B cell (primary cell): ENCODE results near the gene PA2G4. TPM values are rescaled to one million over a fixed set of nuclear protein-coding genes. Genes with fewer than 3 reads are reported as not detected.
A peak's percentile ranks its signal among the peaks of the same experiment; 100 is the strongest.

Experiments used
- ATAC-seq: fragments of 200-7000 bp; cut with Tn5 transposase; one replicate; pipeline ENCODE4 v1.10.0; 2021; ENCODE audit warnings: low read depth, mild to moderate bottlenecking, moderate number of reproducible peaks, moderate library complexity
- CTCF ChIA-PET: fragments of 350-600 bp; sonication (Branson Sonifier 250); formaldehyde crosslinking; loops from one replicate; lab custom pipeline; 2021; ENCODE audit warnings: antibody characterized with exemption, inconsistent platforms; lab: Charles Lee
- POLR2A ChIA-PET: fragments of 350-600 bp; sonication (Branson Sonifier 250); formaldehyde crosslinking; loops from one replicate; lab custom pipeline; 2021; ENCODE audit warnings: antibody characterized with exemption; lab: Charles Lee
- DNase-seq: peaks from one replicate; pipeline ENCODE4 v3.0.0; 2013
- H2AFZ ChIP-seq: 2 replicates; pipeline ENCODE4 v1.6.1; 2012; ENCODE audit warnings: mild to moderate bottlenecking, low read depth, low read length; ENCODE audit not compliant: insufficient read depth, poor library complexity, severe bottlenecking
- H3K27ac ChIP-seq, 2 donors: 1 replicate in 1 of 2; 2 replicates in 1 of 2; pipeline ENCODE4 v1.5.1; 2012 to 2013; ENCODE audit warnings: low read length in 2 of 2, mild to moderate bottlenecking in 2 of 2, moderate library complexity in 1 of 2
- H3K27me3 ChIP-seq, 4 experiments: fragments of 200-600 bp in 1 of 4; sonication (generic) in 1 of 4; replicated peaks in 1 of 4; 1 replicate in 2 of 4; 2 replicates in 2 of 4; pipeline versions ENCODE4 v1.6.1 to v1.7.0; 2013 to 2016; ENCODE audit warnings: low read length in 3 of 4, mild to moderate bottlenecking in 2 of 4, mixed read lengths in 1 of 4, moderate library complexity in 1 of 4; ENCODE audit not compliant: insufficient read depth in 4 of 4, control insufficient read depth in 3 of 4; ENCODE audit errors: control extremely low read depth in 1 of 4
- H3K36me3 ChIP-seq, 2 experiments: replicated peaks in 1 of 2; 1 replicate in 1 of 2; 2 replicates in 1 of 2; pipeline versions ENCODE4 v1.6.1 to v1.7.1; 2013; ENCODE audit warnings: low read length in 1 of 2; ENCODE audit not compliant: insufficient read depth in 2 of 2, control insufficient read depth in 1 of 2; ENCODE audit errors: control extremely low read depth in 1 of 2, extremely low read depth in 1 of 2
- H3K4me1 ChIP-seq, 2 donors: fragments of 200-600 bp in 1 of 2; sonication (generic) in 1 of 2; 1 replicate in 1 of 2; 2 replicates in 1 of 2; pipeline versions ENCODE4 v1.5.1 to v1.6.1; 2013 to 2017; ENCODE audit warnings: low read length in 2 of 2; ENCODE audit not compliant: control insufficient read depth in 2 of 2, insufficient read depth in 2 of 2
- H3K4me2 ChIP-seq: replicated peaks from 2 replicates; pipeline ENCODE3; 2012; ENCODE audit warnings: mild to moderate bottlenecking, low read depth, low read length; ENCODE audit not compliant: poor library complexity, severe bottlenecking
- H3K4me3 ChIP-seq, 5 experiments: fragments of 200-600 bp in 1 of 5; sonication (generic) in 1 of 5; 1 replicate in 3 of 5; 2 replicates in 2 of 5; pipeline versions ENCODE4 v1.5.1 to v1.7.0; 2011 to 2016; ENCODE audit warnings: low read length in 4 of 5, mild to moderate bottlenecking in 4 of 5, low read depth in 2 of 5, control low read depth in 1 of 5, moderate library complexity in 1 of 5; ENCODE audit not compliant: insufficient read depth in 1 of 5; ENCODE audit errors: control extremely low read depth in 1 of 5, extremely low read depth in 1 of 5
- H3K79me2 ChIP-seq: fragments of 200-600 bp; sonication (generic); one replicate; pipeline ENCODE4 v1.6.0; 2016; ENCODE audit warnings: low read length; ENCODE audit not compliant: control insufficient read depth, insufficient read depth
- H3K9ac ChIP-seq: fragments of 200-600 bp; sonication (generic); 2 replicates; pipeline ENCODE4 v1.6.1; 2017; ENCODE audit warnings: mild to moderate bottlenecking, low read length, moderate library complexity
- H3K9me3 ChIP-seq, 3 donors: one replicate each; pipeline versions ENCODE4 v1.6.1 to v1.7.1; 2013; ENCODE audit warnings: low read length in 2 of 3; ENCODE audit not compliant: control insufficient read depth in 2 of 3, insufficient read depth in 1 of 3; ENCODE audit errors: control extremely low read depth in 1 of 3
- H4K20me1 ChIP-seq: 2 replicates; pipeline ENCODE4 v1.6.0; 2012; ENCODE audit warnings: mild to moderate bottlenecking, low read length; ENCODE audit not compliant: insufficient read depth, control insufficient read depth, poor library complexity, severe bottlenecking
- H3K27ac Mint-ChIP-seq: one replicate; pipeline ENCODE4 v1.8.0; 2021; ENCODE audit warnings: mixed read lengths
- H3K27me3 Mint-ChIP-seq: one replicate; pipeline ENCODE4 v1.8.0; 2021; ENCODE audit warnings: mixed read lengths
- H3K4me1 Mint-ChIP-seq: one replicate; pipeline ENCODE4 v1.8.0; 2021; ENCODE audit warnings: mixed read lengths
- H3K4me3 Mint-ChIP-seq: one replicate; pipeline ENCODE4 v1.8.0; 2021; ENCODE audit warnings: mixed read lengths
- H3K9me3 Mint-ChIP-seq: one replicate; pipeline ENCODE4 v1.8.0; 2022; ENCODE audit warnings: mixed read lengths; ENCODE audit not compliant: insufficient read depth
- CTCF ChIP-seq: fragments of 200-600 bp; IDR thresholded peaks from one replicate; pipeline ENCODE4 v1.8.0; 2022; ENCODE audit warnings: antibody characterized with exemption, mild to moderate bottlenecking
- EZH2 ChIP-seq: IDR thresholded peaks from 2 replicates; pipeline ENCODE4 v1.6.1; 2012; ENCODE audit warnings: borderline replicate concordance, low read depth, mild to moderate bottlenecking, moderate library complexity, low read length; ENCODE audit not compliant: insufficient read depth, poor library complexity, severe bottlenecking
- WGBS: methylation state at CpG from one replicate; pipeline ENCODE4 v1.1.5; 2013; ENCODE audit warnings: missing lambda C conversion rate; ENCODE audit not compliant: insufficient coverage; 5-methylcytosine and 5-hydroxymethylcytosine counted together
- intact Hi-C: fragments of 100-400 bp; cut with micrococcal nuclease; formaldehyde crosslinking; loops from one replicate; pipeline ENCODE4 v1.10.0; 2022
- polyA plus RNA-seq: library from polyadenylated mRNA; depleted of rRNA; stranded (reverse); fragments of >200 nt; gene quantifications from 2 replicates; pipeline ENCODE4 v1.2.3, GENCODE V29; 2012
- total RNA-seq, 2 donors: library from RNA; stranded (reverse); fragments of 120-200 nt in 1 of 2; gene quantifications; 1 replicate in 1 of 2; 2 replicates in 1 of 2; pipeline versions ENCODE4 v1.2.3 to v1.2.4, GENCODE V29; 2013 to 2022

The PA2G4 gene
- total and polyA plus RNA-seq, 2 donors (not counting 1 experiment from before 2014, with no cell fraction given) = 56.7 to 77.3 TPM

GRCh38 chr12:56145217-56145616, 40.9 kb downstream of the PA2G4 start:
- peaks cover 4% of the 10 kb centered on the region for H3K79me2 ChIP-seq
- no peak overlapping the region for H3K4me3 Mint-ChIP-seq
- POLR2A ChIA-PET = interaction anchor here (1.0 kb wide), 1 partner anchor 10 kb away, joined by 7 read pairs; no protein-coding TSS in a partner anchor
- intact Hi-C loops = no loop called here
- peaks cover 0 to 48% of the 10 kb centered on the region in 2 experiments for H3K36me3 ChIP-seq
- H4K20me1 ChIP-seq = peaks cover 6% of the 10 kb centered on the region
- no peaks in the 10 kb centered on the region for H3K9me3 ChIP-seq
- no peaks in the 10 kb centered on the region for H3K9me3 Mint-ChIP-seq
- CTCF ChIA-PET = interaction anchor here (2.2 kb wide), 1 partner anchor 18 kb away, joined by 15 read pairs; the partner anchor contains the start of gene ESYT1
- no peak overlapping the region for H3K4me3 ChIP-seq
- H3K27me3 ChIP-seq = no peaks in the 10 kb centered on the region
- H3K4me2 ChIP-seq = no peak overlapping the region
- no peak overlapping the region for H2AFZ ChIP-seq
- H3K9ac ChIP-seq = no peak overlapping the region
- ATAC-seq = no peak
- H3K4me1 ChIP-seq = no peaks in the 10 kb centered on the region
- WGBS = 83% methylated on average over 1 of the region's 3 CpGs
- peak overlapping the region; percentile 65 for H3K27ac Mint-ChIP-seq
- no peak for TF ChIP-seq EZH2
- TF ChIP-seq CTCF = no peak
- H3K4me1 Mint-ChIP-seq = peaks cover 11% of the 10 kb centered on the region
- DNase-seq = no peak
- no peak overlapping the region for H3K27ac ChIP-seq
- no peaks in the 10 kb centered on the region for H3K27me3 Mint-ChIP-seq
